ENCODE measurements around the gene DNAJC5. TPM values are rescaled to one million over a fixed set of nuclear protein-coding genes. Genes with fewer than 3 reads are reported as not detected.

DNAJC5 gene
- total RNA-seq, 1 experiment from 2014 or later: 28.5 TPM

DNA sequence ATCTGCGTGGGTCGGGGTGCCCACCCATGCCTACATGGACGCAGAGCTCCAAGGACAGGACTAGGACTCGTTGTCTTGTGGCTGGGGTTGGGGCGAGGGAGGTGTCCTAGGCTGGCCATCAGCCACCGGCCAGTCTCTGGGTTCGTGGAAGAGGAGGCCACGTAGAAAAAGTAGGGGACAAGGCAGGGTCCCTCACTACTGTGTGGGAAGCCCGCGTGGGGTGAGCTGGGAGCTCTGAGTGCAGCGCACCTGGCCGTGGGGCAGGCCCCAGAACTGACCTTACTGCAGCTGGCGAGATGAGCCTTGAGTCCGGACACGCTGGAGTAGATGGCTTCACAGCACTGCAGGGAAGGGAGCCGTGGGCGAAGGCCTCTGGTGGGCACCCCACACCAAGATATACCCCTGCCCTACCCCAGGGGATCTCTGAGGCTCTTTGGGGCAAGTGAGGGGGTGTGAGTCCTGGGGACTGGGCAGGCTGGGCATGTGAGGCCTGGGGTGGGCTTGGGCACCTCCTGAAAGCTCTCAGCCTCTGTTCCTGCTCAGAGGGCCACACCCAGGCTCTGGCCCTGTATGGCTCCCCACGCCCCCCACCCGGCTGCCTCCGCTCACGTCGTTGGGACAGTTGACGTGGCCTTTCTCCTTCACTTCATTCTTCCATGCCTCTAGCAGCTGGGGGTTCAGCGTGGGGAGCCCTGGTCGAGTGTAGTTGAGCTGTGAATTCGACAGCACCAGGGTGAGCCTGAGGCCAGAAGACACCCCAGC, 66.9 kb downstream of the DNAJC5 start (continued):
- TF ChIP-seq STAT6 (CRISPR knock-in tag; conservative IDR thresholded peaks at IDR 0.05; ENCODE audit: low read depth) (no peak), KAT7 (CRISPR knock-in tag; IDR thresholded peaks at IDR 0.05; ENCODE audit: borderline replicate concordance) (no peak)

GRCh38 chr20:63962426-63963347, 67.8 kb downstream of the DNAJC5 start:
- H3K9me3 Mint-ChIP-seq: peaks cover 3% of the 10 kb centered on the region; the same call in 1 of the 2 replicates
- H3K27me3 Mint-ChIP-seq (ENCODE audit: low read depth): 0 out of 2 replicates have a peak, but pooled peaks cover 3% of the 10 kb centered on the region
- DNase-seq (ENCODE audit: low spot score): no peak
- POLR2A ChIA-PET: no interaction called here
- no peak overlapping the region for H3K27ac Mint-ChIP-seq
- no peak for ATAC-seq
- peaks cover 49% of the 10 kb centered on the region for H3K36me3 Mint-ChIP-seq
- CTCF ChIA-PET: no interaction called here
- no peak overlapping the region for H3K4me3 Mint-ChIP-seq
- peaks cover 10% of the 10 kb centered on the region for H3K4me1 Mint-ChIP-seq
- no peak for TF ChIP-seq EMX1 (CRISPR knock-in tag; IDR thresholded peaks at IDR 0.05)
- TF ChIP-seq CREM (CRISPR knock-in tag; IDR thresholded peaks at IDR 0.05): no peak
- no peak for TF ChIP-seq HMGA2 (CRISPR knock-in tag; IDR thresholded peaks at IDR 0.05)

GRCh38 chr20:63963348-63963741, 68.4 kb downstream of the DNAJC5 start:
- CTCF ChIA-PET: no interaction called here
- H3K27me3 Mint-ChIP-seq (ENCODE audit: low read depth): 0 out of 2 replicates have a peak, but pooled peaks cover 3% of the 10 kb centered on the region
- no peak overlapping the region for H3K27ac Mint-ChIP-seq
- ATAC-seq (no peak), DNase-seq (ENCODE audit: low spot score) (no peak)
- no peak overlapping the region for H3K4me3 Mint-ChIP-seq
- H3K4me1 Mint-ChIP-seq: peaks cover 8% of the 10 kb centered on the region
- peaks cover 56% of the 10 kb centered on the region for H3K36me3 Mint-ChIP-seq
- POLR2A ChIA-PET: no interaction called here
- H3K9me3 Mint-ChIP-seq: peaks cover 3% of the 10 kb centered on the region; the same call in 1 of the 2 replicates
- no peak for TF ChIP-seq RELA (CRISPR knock-in tag; IDR thresholded peaks at IDR 0.05; ENCODE audit: borderline replicate concordance)
- no peak for TF ChIP-seq GABPB1 (CRISPR knock-in tag; IDR thresholded peaks at IDR 0.05)
- TF ChIP-seq FOXK1 (CRISPR knock-in tag; IDR thresholded peaks at IDR 0.05): no peak
- TF ChIP-seq, protein P1, sequence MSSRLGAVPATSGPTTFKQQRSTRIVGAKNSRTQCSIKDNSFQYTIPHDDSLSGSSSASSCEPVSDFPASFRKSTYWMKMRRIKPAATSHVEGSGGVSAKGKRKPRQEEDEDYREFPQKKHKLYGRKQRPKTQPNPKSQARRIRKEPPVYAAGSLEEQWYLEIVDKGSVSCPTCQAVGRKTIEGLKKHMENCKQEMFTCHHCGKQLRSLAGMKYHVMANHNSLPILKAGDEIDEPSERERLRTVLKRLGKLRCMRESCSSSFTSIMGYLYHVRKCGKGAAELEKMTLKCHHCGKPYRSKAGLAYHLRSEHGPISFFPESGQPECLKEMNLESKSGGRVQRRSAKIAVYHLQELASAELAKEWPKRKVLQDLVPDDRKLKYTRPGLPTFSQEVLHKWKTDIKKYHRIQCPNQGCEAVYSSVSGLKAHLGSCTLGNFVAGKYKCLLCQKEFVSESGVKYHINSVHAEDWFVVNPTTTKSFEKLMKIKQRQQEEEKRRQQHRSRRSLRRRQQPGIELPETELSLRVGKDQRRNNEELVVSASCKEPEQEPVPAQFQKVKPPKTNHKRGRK (CRISPR knock-in tag; IDR thresholded peaks at IDR 0.05; ENCODE audit: borderline replicate concordance): no peak
- no peak for TF ChIP-seq HMGXB4 (CRISPR knock-in tag; IDR thresholded peaks at IDR 0.05)
- no peak for TF ChIP-seq TEAD1 (CRISPR knock-in tag; IDR thresholded peaks at IDR 0.05)
- no peak for TF ChIP-seq MLX (CRISPR knock-in tag; IDR thresholded peaks at IDR 0.05)
- TF ChIP-seq ZNF671 (CRISPR knock-in tag; IDR thresholded peaks at IDR 0.05): no peak
- no peak for TF ChIP-seq SMAD4 (CRISPR knock-in tag; IDR thresholded peaks at IDR 0.05)
- no peak for TF ChIP-seq SP1 (CRISPR knock-in tag; conservative IDR thresholded peaks at IDR 0.05)
- TF ChIP-seq NR3C1 (CRISPR knock-in tag; conservative IDR thresholded peaks at IDR 0.05; ENCODE audit: low read depth): no peak
- TF ChIP-seq, protein P2, sequence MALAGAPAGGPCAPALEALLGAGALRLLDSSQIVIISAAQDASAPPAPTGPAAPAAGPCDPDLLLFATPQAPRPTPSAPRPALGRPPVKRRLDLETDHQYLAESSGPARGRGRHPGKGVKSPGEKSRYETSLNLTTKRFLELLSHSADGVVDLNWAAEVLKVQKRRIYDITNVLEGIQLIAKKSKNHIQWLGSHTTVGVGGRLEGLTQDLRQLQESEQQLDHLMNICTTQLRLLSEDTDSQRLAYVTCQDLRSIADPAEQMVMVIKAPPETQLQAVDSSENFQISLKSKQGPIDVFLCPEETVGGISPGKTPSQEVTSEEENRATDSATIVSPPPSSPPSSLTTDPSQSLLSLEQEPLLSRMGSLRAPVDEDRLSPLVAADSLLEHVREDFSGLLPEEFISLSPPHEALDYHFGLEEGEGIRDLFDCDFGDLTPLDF (CRISPR knock-in tag; IDR thresholded peaks at IDR 0.05): no peak
- no peak for TF ChIP-seq ZNF396 (CRISPR knock-in tag; IDR thresholded peaks at IDR 0.05; ENCODE audit: borderline replicate concordance)
- no peak for TF ChIP-seq ZNF532 (CRISPR knock-in tag; IDR thresholded peaks at IDR 0.05; ENCODE audit: borderline replicate concordance)
